Neuron (in vitro differentiated cells): ENCODE measurements around the gene PFDN6.
A peak's percentile ranks its signal among the peaks of the same experiment; 100 is the strongest.

Experiments used
- H2AFZ ChIP-seq: one replicate; pipeline ENCODE4 v1.6.1; 2013; ENCODE audit warnings: low read depth, mild to moderate bottlenecking, inconsistent platforms, low read length, moderate library complexity
- H3K27me3 ChIP-seq: one replicate; pipeline ENCODE4 v1.6.1; 2013; ENCODE audit warnings: low read length; ENCODE audit not compliant: insufficient read depth
- H3K36me3 ChIP-seq: one replicate; pipeline ENCODE4 v1.6.1; 2013; ENCODE audit warnings: low read length; ENCODE audit not compliant: insufficient read depth
- H3K4me1 ChIP-seq: one replicate; pipeline ENCODE4 v1.6.1; 2013; ENCODE audit warnings: low read length; ENCODE audit not compliant: insufficient read depth
- H3K4me3 ChIP-seq: 2 replicates; pipeline ENCODE4 v1.5.1; 2013; ENCODE audit warnings: mild to moderate bottlenecking, low read length, moderate library complexity
- H3K9me3 ChIP-seq: one replicate; pipeline ENCODE4 v1.6.1; 2013; ENCODE audit warnings: low read length

PFDN6 gene

GRCh38 chr6:33312361-33313104, 23.1 kb downstream of the PFDN6 start:
- peak overlapping the region; percentile 79 for H3K4me3 ChIP-seq

GRCh38 chr6:33313105-33313708, 23.8 kb downstream of the PFDN6 start:
- Histone ChIP-seq H3K36me3 (peaks cover 10% of the 10 kb centered on the region), H3K27me3 (no peaks in the 10 kb centered on the region), H3K4me1 (peaks cover 25% of the 10 kb centered on the region), H3K9me3 (no peaks in the 10 kb centered on the region), H2AFZ (peak overlapping the region; percentile 41), H3K4me3 (peak overlapping the region; percentile 79)

More at GRCh38 chr6:33312361-33313104, 23.1 kb downstream of the PFDN6 start:
- Histone ChIP-seq H3K36me3 (peaks cover 10% of the 10 kb centered on the region), H2AFZ (no peak overlapping the region), H3K27me3 (no peaks in the 10 kb centered on the region), H3K4me1 (peaks cover 24% of the 10 kb centered on the region), H3K9me3 (no peaks in the 10 kb centered on the region)

- peaks cover 32% of the 10 kb centered on the region for H3K4me1 ChIP-seq
- no peaks in the 10 kb centered on the region for H3K27me3 ChIP-seq
- H3K4me3 ChIP-seq = peak within 1 kb of the TSS; percentile 79
These were observed 24.5 kb downstream of the PFDN6 start, which contains the start of gene TAPBP for GRCh38 chr6:33313709-33314514. Gene TAPBP (minus strand): TSS chr6:33314078. CDS start chr6:33314041, 37 bp downstream.

GRCh38 chr6:33314515-33314942, 25.1 kb downstream of the PFDN6 start:
- Histone ChIP-seq H3K27me3 (no peaks in the 10 kb centered on the region), H2AFZ (no peak overlapping the region), H3K4me1 (peaks cover 38% of the 10 kb centered on the region), H3K9me3 (no peaks in the 10 kb centered on the region), H3K36me3 (peaks cover 21% of the 10 kb centered on the region), H3K4me3 (peak overlapping the region; percentile 79)

More at GRCh38 chr6:33313709-33314514, 24.5 kb downstream of the PFDN6 start, which contains the start of gene TAPBP:
- peaks cover 14% of the 10 kb centered on the region for H3K36me3 ChIP-seq
- no peaks in the 10 kb centered on the region for H3K9me3 ChIP-seq
- H2AFZ ChIP-seq = peak within 1 kb of the TSS; percentile 41

- H3K36me3 ChIP-seq = peaks cover 27% of the 10 kb centered on the region
- no peaks in the 10 kb centered on the region for H3K9me3 ChIP-seq
- no peaks in the 10 kb centered on the region for H3K27me3 ChIP-seq
- H3K4me1 ChIP-seq = peaks cover 44% of the 10 kb centered on the region
- H3K4me3 ChIP-seq = no peak overlapping the region
- no peak overlapping the region for H2AFZ ChIP-seq
These were observed 25.8 kb downstream of the PFDN6 start for GRCh38 chr6:33314943-33315792.

- H3K4me3 ChIP-seq = no peak overlapping the region
- no peaks in the 10 kb centered on the region for H3K9me3 ChIP-seq
- H3K27me3 ChIP-seq = no peaks in the 10 kb centered on the region
- H3K36me3 ChIP-seq = peaks cover 35% of the 10 kb centered on the region
- peaks cover 48% of the 10 kb centered on the region for H3K4me1 ChIP-seq
- no peak overlapping the region for H2AFZ ChIP-seq
These were observed 26.6 kb downstream of the PFDN6 start for GRCh38 chr6:33315793-33316602.

GRCh38 chr6:33316603-33317418, 27.4 kb downstream of the PFDN6 start:
- peaks cover 56% of the 10 kb centered on the region for H3K4me1 ChIP-seq
- no peaks in the 10 kb centered on the region for H3K27me3 ChIP-seq
- no peaks in the 10 kb centered on the region for H3K9me3 ChIP-seq
- H3K36me3 ChIP-seq = peaks cover 40% of the 10 kb centered on the region
- no peak overlapping the region for H2AFZ ChIP-seq
- H3K4me3 ChIP-seq = peak overlapping the region; percentile 66

- Histone ChIP-seq H2AFZ (no peak overlapping the region), H3K4me3 (peak overlapping the region; percentile 66), H3K27me3 (no peaks in the 10 kb centered on the region), H3K4me1 (peaks cover 57% of the 10 kb centered on the region), H3K36me3 (peaks cover 40% of the 10 kb centered on the region), H3K9me3 (no peaks in the 10 kb centered on the region)
These were observed 27.9 kb downstream of the PFDN6 start for GRCh38 chr6:33317419-33317668.

GRCh38 chr6:33317669-33318425, 28.4 kb downstream of the PFDN6 start, which contains the start of gene ZBTB22:
Gene ZBTB22 (minus strand): TSS chr6:33317744. CDS start chr6:33316916, 828 bp downstream.
- H3K4me1 ChIP-seq = peaks cover 52% of the 10 kb centered on the region
- H2AFZ ChIP-seq = peak within 1 kb of the TSS; percentile 54
- peaks cover 40% of the 10 kb centered on the region for H3K36me3 ChIP-seq
- peak within 1 kb of the TSS; percentile 66 for H3K4me3 ChIP-seq
- H3K27me3 ChIP-seq = no peaks in the 10 kb centered on the region
- H3K9me3 ChIP-seq = no peaks in the 10 kb centered on the region

GRCh38 chr6:33318426-33319073, 29.1 kb downstream of the PFDN6 start:
- Histone ChIP-seq H3K27me3 (no peaks in the 10 kb centered on the region), H2AFZ (peak overlapping the region; percentile 54), H3K9me3 (no peaks in the 10 kb centered on the region), H3K4me3 (peak overlapping the region; percentile 66), H3K36me3 (peaks cover 40% of the 10 kb centered on the region), H3K4me1 (peaks cover 52% of the 10 kb centered on the region)
